Thyroid gland (tissue), 4 donors: ENCODE data around the gene SLC8A3.

ENCODE experiments used
- POLR2A ChIP-seq, 2 donors: fragments of 450-650 bp; IDR thresholded peaks; one replicate each; pipeline ENCODE4 v1.6.1; 2017; ENCODE audit warnings: antibody characterized with exemption in 2 of 2, mild to moderate bottlenecking in 2 of 2, moderate library complexity in 1 of 2
- TF ChIP-seq, protein P1 (sequence below), 6 experiments: fragments of 200-600 bp in 3 of 6; fragments of 450-650 bp in 3 of 6; sonication (generic) in 3 of 6; IDR thresholded peaks; one replicate each; pipeline ENCODE4 v1.5.1; 2016 to 2019; ENCODE audit warnings: antibody characterized with exemption in 6 of 6, mild to moderate bottlenecking in 2 of 6, inconsistent platforms in 1 of 6, moderate library complexity in 1 of 6

DNA sequence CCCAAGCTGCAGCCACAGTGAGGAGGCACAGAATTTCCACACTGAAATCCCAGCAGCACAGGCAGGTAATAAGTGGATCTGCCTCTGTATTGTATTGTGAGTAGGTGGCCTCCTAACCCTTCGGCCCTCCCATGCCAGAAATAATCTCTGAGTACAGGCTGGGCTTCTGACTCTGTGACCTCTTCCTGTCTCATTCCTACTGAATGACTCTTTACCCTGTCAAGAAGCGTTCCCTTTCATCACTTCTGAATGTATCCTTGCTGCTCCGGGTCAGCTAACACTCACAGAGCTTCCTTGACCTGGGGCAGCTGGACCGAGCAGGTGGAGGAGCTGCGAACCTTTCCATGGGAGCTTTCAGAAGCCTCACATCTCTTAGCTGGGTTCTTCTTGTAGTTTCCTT, 119.6 kb downstream of the SLC8A3 start:
- no peak for TF ChIP-seq POLR2A (IDR thresholded peaks at IDR 0.05)
- TF ChIP-seq, protein P1, sequence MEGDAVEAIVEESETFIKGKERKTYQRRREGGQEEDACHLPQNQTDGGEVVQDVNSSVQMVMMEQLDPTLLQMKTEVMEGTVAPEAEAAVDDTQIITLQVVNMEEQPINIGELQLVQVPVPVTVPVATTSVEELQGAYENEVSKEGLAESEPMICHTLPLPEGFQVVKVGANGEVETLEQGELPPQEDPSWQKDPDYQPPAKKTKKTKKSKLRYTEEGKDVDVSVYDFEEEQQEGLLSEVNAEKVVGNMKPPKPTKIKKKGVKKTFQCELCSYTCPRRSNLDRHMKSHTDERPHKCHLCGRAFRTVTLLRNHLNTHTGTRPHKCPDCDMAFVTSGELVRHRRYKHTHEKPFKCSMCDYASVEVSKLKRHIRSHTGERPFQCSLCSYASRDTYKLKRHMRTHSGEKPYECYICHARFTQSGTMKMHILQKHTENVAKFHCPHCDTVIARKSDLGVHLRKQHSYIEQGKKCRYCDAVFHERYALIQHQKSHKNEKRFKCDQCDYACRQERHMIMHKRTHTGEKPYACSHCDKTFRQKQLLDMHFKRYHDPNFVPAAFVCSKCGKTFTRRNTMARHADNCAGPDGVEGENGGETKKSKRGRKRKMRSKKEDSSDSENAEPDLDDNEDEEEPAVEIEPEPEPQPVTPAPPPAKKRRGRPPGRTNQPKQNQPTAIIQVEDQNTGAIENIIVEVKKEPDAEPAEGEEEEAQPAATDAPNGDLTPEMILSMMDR (IDR thresholded peaks at IDR 0.05), result no peak
